Measurements from ENCODE around the gene DEPP1.

The DEPP1 gene

GRCh38 chr10:44968091-44968490 is 10.5 kb downstream of the DEPP1 start:
- DNase-seq = peak in 7 of 56 donors; percentile 29 to 49 (median 34)

GRCh38 chr10:44967616-44968015 is 11.0 kb downstream of the DEPP1 start:
- DNase-seq = peak in 1 of 56 donors; percentile 18

GRCh38 chr10:44966816-44967509 is 11.6 kb downstream of the DEPP1 start:
- no peak for DNase-seq

GRCh38 chr10:44966129-44966815 is 12.3 kb downstream of the DEPP1 start:
- DNase-seq = no peak

GRCh38 chr10:44965651-44966097 is 12.9 kb downstream of the DEPP1 start:
- peak in 1 of 56 donors; percentile 34 for DNase-seq

- no peak for DNase-seq
These were observed 13.5 kb downstream of the DEPP1 start for GRCh38 chr10:44965104-44965503.

GRCh38 chr10:44963772-44964633 is 14.6 kb downstream of the DEPP1 start:
- DNase-seq = peak; percentile 60 to 98 (median 93)

- DNase-seq = peak in 10 of 56 donors; percentile 30 to 59 (median 44)
These were observed 15.5 kb downstream of the DEPP1 start for GRCh38 chr10:44962870-44963738.

GRCh38 chr10:44961931-44962750 is 16.5 kb downstream of the DEPP1 start:
- DNase-seq = no peak

- DNase-seq = no peak
These were observed 17.4 kb downstream of the DEPP1 start for GRCh38 chr10:44961230-44961571.

- no peak for DNase-seq
These were observed 18.0 kb downstream of the DEPP1 start for GRCh38 chr10:44960482-44961229.

- no peak for DNase-seq
These were observed 18.5 kb downstream of the DEPP1 start for GRCh38 chr10:44960088-44960460.

GRCh38 chr10:44959247-44960087 is 19.1 kb downstream of the DEPP1 start, which contains the start of gene RASSF4:
TSS of gene RASSF4 (plus strand) at chr10:44959802. CDS start at chr10:44970203, 10,401 bp downstream.
- DNase-seq = peak; percentile 41 to 95 (median 88)

- DNase-seq = no peak
These were observed 19.7 kb downstream of the DEPP1 start for GRCh38 chr10:44958898-44959246.

- no peak for DNase-seq
These were observed 20.3 kb downstream of the DEPP1 start for GRCh38 chr10:44958196-44958897.

GRCh38 chr10:44956717-44957706 is 21.6 kb downstream of the DEPP1 start:
- DNase-seq = no peak

Measured in nucleus accumbens (tissue), 56 donors.